ENCODE measurements around the gene HSPB6. TPM values are rescaled to one million over a fixed set of nuclear protein-coding genes. Genes with fewer than 3 reads are reported as not detected.

Gene HSPB6
- total RNA-seq, 1 experiment from 2014 or later: 0.37 TPM

DNA sequence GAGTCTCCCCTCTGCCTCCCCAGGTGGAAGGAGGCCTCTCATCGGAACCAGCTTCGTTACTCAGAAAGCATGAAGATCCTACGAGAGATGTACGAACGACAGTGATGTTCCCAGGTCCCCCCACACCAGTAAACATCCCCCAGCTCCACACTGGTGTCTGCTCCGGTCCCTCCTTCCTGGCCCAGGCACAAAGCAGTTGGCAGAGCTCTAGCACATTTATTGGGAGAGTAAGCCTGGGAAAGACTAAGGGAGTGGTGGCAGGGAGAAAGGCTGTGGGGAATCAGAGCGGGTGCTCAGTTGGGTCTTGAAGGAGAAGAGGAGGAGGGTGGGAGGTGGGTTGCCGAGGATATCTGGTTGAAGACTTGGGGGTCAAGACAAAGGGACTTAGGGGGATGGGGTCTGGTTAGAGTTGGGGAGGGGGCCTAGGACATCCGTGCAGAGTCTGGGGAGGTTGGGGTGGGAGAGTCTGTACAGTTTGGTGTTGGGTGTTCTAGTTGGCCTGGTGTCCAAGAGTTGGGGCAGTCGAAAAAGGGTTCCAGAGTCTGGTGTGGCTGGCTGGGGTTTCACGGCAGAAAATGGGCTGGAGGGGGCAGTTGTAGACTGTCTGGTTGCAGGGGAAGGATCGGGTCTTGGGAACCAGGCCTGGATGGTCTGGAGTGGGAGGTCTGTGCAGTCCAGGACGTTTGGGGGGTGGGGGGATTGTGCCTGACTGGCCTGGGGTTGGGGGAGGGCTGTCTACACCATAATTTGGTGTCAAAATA is 2.3 kb downstream of the HSPB6 start:
- Histone ChIP-seq H3K79me1 (ENCODE audit: insufficient read depth, low read depth, low read length, poor library complexity, severe bottlenecking) (no peaks in the 10 kb centered on the region), H4K8ac (replicated peaks; ENCODE audit: insufficient read length, low read depth, low read length) (no peak overlapping the region), H2AK5ac (ENCODE audit: insufficient read length, low read length) (no peak overlapping the region), H2AFZ (ENCODE audit: low read length) (no peak overlapping the region), H3T11ph (ENCODE audit: low read length) (no peak overlapping the region), H3K23me2 (ENCODE audit: insufficient read length, low read depth, low read length, poor library complexity, severe bottlenecking) (peaks cover 15% of the 10 kb centered on the region), H3K9me3 (ENCODE audit: control insufficient read depth, low read depth, low read length) (no peaks in the 10 kb centered on the region), H2BK20ac (ENCODE audit: low read depth, low read length, poor library complexity, severe bottlenecking) (no peak overlapping the region), H3K14ac (ENCODE audit: insufficient read depth, low read length) (no peak overlapping the region), H3K4me1 (ENCODE audit: insufficient read depth, low read length) (no peaks in the 10 kb centered on the region), H2BK5ac (ENCODE audit: insufficient read length, low read length) (no peak overlapping the region), H4K5ac (ENCODE audit: insufficient read length, low read depth, low read length) (no peak overlapping the region), H3K27me3 (ENCODE audit: insufficient read depth, low read length) (no peaks in the 10 kb centered on the region), H3K9ac (ENCODE audit: extremely low read depth, insufficient read length, low read length) (no peak overlapping the region), H3K56ac (ENCODE audit: insufficient read length, low read depth, low read length) (no peak overlapping the region), H3K4me2 (ENCODE audit: insufficient read depth, insufficient read length, low read length) (no peak overlapping the region), H3K79me2 (ENCODE audit: insufficient read depth, low read length) (no peaks in the 10 kb centered on the region), H2BK15ac (ENCODE audit: low read depth, low read length) (no peak overlapping the region), H4K20me1 (ENCODE audit: control insufficient read depth, insufficient read depth, insufficient read length) (no peaks in the 10 kb centered on the region), H3K4ac (ENCODE audit: low read depth, low read length) (no peak overlapping the region), H3K18ac (ENCODE audit: insufficient read length, low read depth, low read length) (no peak overlapping the region), H2BK12ac (ENCODE audit: insufficient read length, low read depth, low read length) (no peak overlapping the region), H4K91ac (ENCODE audit: insufficient read length, low read depth, low read length) (no peak overlapping the region), H3K23ac (ENCODE audit: insufficient read length, low read depth, low read length) (no peak overlapping the region), H3K27ac (ENCODE audit: insufficient read length, low read depth, low read length) (no peak overlapping the region), H2BK120ac (ENCODE audit: low read depth, low read length, poor library complexity, severe bottlenecking) (no peak overlapping the region)
- Mint-ChIP-seq H3K4me1 (peaks cover 12 to 22% of the 10 kb centered on the region in 2 experiments), H3K36me3 (ENCODE audit: insufficient read depth in 1 of 3, low read depth in 3 of 3) (peaks cover 0 to 5% (median 3%) of the 10 kb centered on the region in 3 experiments; a peak in 3 of 7 replicates), H3K4me3 (peak overlapping the region; percentile 55 to 72), H3K9me3 (no peaks in the 10 kb centered on the region), H3K27me3 (ENCODE audit: low read depth) (peaks cover 7% of the 10 kb centered on the region), H3K27ac (no peak overlapping the region)
- WGBS (ENCODE audit: extremely low coverage, insufficient read length, low lambda C conversion rate): no CpG with 5 or more reads among the region's 13 CpGs
- peak; percentile 21 for DNase-seq
- TF ChIP-seq, protein P1, sequence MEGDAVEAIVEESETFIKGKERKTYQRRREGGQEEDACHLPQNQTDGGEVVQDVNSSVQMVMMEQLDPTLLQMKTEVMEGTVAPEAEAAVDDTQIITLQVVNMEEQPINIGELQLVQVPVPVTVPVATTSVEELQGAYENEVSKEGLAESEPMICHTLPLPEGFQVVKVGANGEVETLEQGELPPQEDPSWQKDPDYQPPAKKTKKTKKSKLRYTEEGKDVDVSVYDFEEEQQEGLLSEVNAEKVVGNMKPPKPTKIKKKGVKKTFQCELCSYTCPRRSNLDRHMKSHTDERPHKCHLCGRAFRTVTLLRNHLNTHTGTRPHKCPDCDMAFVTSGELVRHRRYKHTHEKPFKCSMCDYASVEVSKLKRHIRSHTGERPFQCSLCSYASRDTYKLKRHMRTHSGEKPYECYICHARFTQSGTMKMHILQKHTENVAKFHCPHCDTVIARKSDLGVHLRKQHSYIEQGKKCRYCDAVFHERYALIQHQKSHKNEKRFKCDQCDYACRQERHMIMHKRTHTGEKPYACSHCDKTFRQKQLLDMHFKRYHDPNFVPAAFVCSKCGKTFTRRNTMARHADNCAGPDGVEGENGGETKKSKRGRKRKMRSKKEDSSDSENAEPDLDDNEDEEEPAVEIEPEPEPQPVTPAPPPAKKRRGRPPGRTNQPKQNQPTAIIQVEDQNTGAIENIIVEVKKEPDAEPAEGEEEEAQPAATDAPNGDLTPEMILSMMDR (conservative IDR thresholded peaks at IDR 0.05): no peak

Data from H9 (cell line).